HG02870 (cell line): Measurements from ENCODE around the gene ALG6.
"Not testable (repeated sequence)": the region's sequence is repeated elsewhere in the genome, so short reads cannot be mapped to it uniquely, and the experiment has no call there.

Experiments
- ATAC-seq: cut with Tn5 transposase; IDR thresholded peaks from one replicate; pipeline ENCODE4 v1.9.1; 2021; ENCODE audit warnings: mild to moderate bottlenecking, moderate library complexity; ENCODE audit not compliant: unreplicated experiment

The ALG6 gene

GRCh38 chr1:63411066-63411465, 43.6 kb downstream of the ALG6 start:
- ATAC-seq, result no peak

- no peak for ATAC-seq
Observed at GRCh38 chr1:63413394-63413793, 46.0 kb downstream of the ALG6 start.

GRCh38 chr1:63414691-63415365, 47.4 kb downstream of the ALG6 start:
- ATAC-seq, result no peak

- no peak for ATAC-seq
Observed at GRCh38 chr1:63418101-63418500, 50.7 kb downstream of the ALG6 start.

- not testable (repeated sequence) for ATAC-seq
Observed at GRCh38 chr1:63420746-63421145, 53.3 kb downstream of the ALG6 start.

GRCh38 chr1:63423649-63424048, 56.2 kb downstream of the ALG6 start:
- no peak for ATAC-seq

DNA sequence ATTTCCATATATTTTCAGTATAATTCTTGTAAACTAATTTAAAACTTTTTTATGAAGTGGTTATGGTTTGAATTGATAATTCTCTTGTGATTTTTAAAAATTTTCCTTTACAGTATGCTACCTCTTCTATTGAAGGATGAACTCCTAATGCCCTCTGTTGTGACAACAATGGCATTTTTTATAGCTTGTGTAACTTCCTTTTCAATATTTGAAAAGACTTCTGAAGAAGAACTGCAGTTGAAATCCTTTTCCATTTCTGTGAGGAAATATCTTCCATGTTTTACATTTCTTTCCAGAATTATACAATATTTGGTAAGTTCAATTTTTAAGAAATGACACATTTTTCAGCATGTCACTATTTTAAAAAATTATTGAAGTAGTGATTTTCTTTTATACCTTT, 61.4 kb downstream of the ALG6 start:
- no peak for ATAC-seq

GRCh38 chr1:63429281-63429680, 61.9 kb downstream of the ALG6 start:
- ATAC-seq, result no peak

GRCh38 chr1:63435161-63435560, 67.7 kb downstream of the ALG6 start:
- ATAC-seq, result no peak

GRCh38 chr1:63442141-63442475, 74.7 kb downstream of the ALG6 start:
- no peak for ATAC-seq

- no peak for ATAC-seq
Observed at GRCh38 chr1:63448731-63449246, 81.4 kb downstream of the ALG6 start.

GRCh38 chr1:63450416-63450815, 83.0 kb downstream of the ALG6 start:
- no peak for ATAC-seq

GRCh38 chr1:63453232-63453631, 85.8 kb downstream of the ALG6 start:
- no peak for ATAC-seq

DNA sequence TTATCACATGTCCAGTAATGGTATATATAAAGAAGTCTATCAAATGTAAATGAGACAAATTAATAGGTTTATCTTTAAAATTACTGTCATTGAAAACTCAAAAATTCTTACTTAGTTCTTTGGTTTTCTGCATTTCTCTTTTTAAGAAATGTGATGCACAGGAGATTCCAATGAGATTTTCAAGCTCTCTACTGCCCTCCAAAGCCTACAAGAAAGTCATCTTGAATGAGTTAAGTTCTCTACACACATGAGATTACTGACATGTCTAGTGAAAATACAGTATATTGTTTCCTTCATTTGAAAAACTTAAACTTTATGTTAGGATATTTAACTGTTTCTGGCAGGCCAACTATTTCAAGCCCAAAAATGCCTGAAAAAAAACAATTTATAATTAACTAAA, 86.8 kb downstream of the ALG6 start:
- no peak for ATAC-seq

DNA sequence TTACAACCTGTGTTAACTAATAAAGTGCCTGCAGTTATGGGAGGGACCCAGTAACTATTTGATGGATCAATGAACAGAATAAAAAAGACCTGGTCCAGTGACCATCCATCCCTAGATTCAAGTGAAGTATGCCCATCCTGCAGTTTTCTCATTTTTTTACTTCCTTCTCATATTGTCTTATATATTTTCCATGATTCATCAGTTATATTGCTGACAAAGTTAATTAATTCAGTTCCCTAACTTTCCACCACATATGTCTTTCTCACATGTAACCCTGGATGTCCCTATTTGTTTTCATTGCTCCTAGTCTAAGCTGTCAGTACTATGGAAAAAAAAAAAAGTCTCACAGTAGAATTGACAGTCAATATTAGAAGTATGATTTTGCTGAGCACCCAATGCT, 91.3 kb downstream of the ALG6 start:
- no peak for ATAC-seq

GRCh38 chr1:63461661-63462230, 94.3 kb downstream of the ALG6 start:
- no peak for ATAC-seq

- no peak for ATAC-seq
Observed at GRCh38 chr1:63463248-63463647, 95.8 kb downstream of the ALG6 start.

DNA sequence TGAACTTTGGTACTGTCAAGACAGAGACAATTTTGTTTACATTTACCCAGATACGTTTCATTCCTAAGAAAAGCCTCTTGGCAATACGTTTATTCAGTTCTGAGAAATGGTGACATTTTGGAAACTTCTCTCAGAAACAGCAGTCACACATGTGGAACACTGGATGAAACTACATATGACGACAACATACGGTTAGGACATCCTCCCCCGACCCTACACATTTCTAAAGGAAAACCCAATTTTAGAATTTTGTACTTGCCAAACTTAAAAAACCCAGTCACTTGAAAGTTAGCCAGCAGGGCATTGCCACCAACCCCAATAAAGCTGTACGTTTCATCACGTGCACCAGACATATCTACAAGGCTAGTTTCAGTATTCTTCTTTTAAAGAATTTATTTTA, 98.8 kb downstream of the ALG6 start:
- no peak for ATAC-seq

DNA sequence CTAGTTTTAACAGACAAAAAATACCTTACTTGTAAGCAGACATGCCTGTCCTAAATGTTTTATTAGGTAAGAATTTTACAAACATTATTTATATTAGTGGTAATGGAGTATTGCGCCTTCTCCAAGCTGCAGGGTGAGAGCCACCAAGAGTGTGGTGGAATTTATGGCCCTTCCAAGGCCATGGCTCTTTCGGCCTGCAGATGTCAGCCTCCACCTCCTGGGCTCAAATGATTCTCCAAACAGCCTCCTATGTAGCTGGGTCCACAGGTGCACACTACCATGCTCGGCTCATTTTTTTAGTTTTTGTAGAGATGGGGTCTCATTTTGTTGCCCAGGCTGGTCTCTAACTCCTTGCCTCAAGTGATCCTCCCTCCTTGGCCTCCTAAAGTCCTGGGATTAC, 99.3 kb downstream of the ALG6 start:
- ATAC-seq, result no peak

GRCh38 chr1:63468683-63469082, 101.3 kb downstream of the ALG6 start:
- ATAC-seq, result not testable (repeated sequence)

DNA sequence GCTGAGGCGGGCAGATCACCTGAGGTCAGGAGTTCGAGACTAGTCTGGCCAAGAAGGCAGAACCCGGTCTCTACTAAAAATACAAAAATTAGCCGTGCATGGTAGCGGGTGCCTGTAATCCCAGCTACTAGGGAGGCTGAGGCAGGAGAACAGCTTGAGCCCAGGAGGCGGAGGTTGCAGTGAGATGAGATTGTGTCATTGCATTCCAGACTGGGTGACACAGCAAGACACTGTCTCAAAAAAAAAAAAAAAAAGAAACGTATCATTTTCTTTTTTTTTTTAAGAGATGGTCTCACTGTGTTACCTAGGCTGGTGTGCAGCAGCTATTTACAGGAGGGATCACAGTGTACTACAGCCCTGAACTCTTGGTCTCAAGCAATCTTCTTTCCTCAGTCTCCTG, 108.3 kb downstream of the ALG6 start:
- ATAC-seq, result no peak

DNA sequence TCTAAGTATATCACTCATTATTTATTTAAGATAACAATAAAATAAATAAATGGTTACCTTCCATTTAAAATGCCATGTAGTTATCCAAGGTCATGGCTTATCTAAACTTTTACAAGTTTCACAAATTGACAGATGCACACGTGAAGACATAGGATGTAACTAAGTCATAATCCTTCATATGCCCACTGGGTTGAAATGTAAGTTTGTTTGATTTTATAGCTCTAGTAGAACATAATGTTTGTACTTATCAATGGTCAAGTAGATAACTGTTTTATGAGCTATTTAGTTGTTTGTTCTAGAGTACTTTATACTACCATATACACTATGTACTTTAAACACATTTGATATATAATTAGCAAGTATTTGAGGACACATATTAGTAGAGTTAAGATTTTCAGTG, 112.6 kb downstream of the ALG6 start:
- no peak for ATAC-seq

GRCh38 chr1:63486629-63487028, 119.2 kb downstream of the ALG6 start:
- ATAC-seq, result no peak
